SHP77 (cell line): Measurements from ENCODE around the gene PREX1.
"Not testable (repeated sequence)": the region's sequence is repeated elsewhere in the genome, so short reads cannot be mapped to it uniquely, and the experiment has no call there.

Experiments
- DNase-seq, 2 experiments: peaks; one replicate each; lab custom pipeline; 2025; lab: John Stamatoyannopoulos, UW

PREX1 gene

GRCh38 chr20:48826480-48826879, 1.3 kb downstream of the PREX1 start:
- not testable (repeated sequence) for DNase-seq

- no peak for DNase-seq
These were observed 1.7 kb downstream of the PREX1 start for GRCh38 chr20:48826069-48826468.

GRCh38 chr20:48825566-48825920, 2.3 kb downstream of the PREX1 start:
- DNase-seq = no peak

GRCh38 chr20:48824830-48825565, 2.8 kb downstream of the PREX1 start:
- no peak for DNase-seq

GRCh38 chr20:48823960-48824498, 3.8 kb downstream of the PREX1 start:
- no peak for DNase-seq

- no peak for DNase-seq
These were observed 4.3 kb downstream of the PREX1 start for GRCh38 chr20:48823476-48823875.

GRCh38 chr20:48822879-48823385, 4.9 kb downstream of the PREX1 start:
- DNase-seq = no peak

- DNase-seq = no peak
These were observed 5.6 kb downstream of the PREX1 start for GRCh38 chr20:48822178-48822577.

GRCh38 chr20:48821261-48821920, 6.4 kb downstream of the PREX1 start:
- DNase-seq = no peak

- no peak for DNase-seq
These were observed 7.2 kb downstream of the PREX1 start for GRCh38 chr20:48820649-48820973.

GRCh38 chr20:48819821-48820648, 7.8 kb downstream of the PREX1 start:
- DNase-seq = no peak

- no peak for DNase-seq
These were observed 8.7 kb downstream of the PREX1 start for GRCh38 chr20:48819089-48819488.

- DNase-seq = no peak
These were observed 9.3 kb downstream of the PREX1 start for GRCh38 chr20:48818481-48818987.

GRCh38 chr20:48818031-48818370, 9.8 kb downstream of the PREX1 start:
- DNase-seq = no peak

GRCh38 chr20:48817367-48818030, 10.3 kb downstream of the PREX1 start:
- no peak for DNase-seq

GRCh38 chr20:48816282-48817205, 11.3 kb downstream of the PREX1 start:
- no peak for DNase-seq

GRCh38 chr20:48815537-48815936, 12.3 kb downstream of the PREX1 start:
- DNase-seq = no peak

- no peak for DNase-seq
These were observed 13.2 kb downstream of the PREX1 start for GRCh38 chr20:48814633-48815032.

GRCh38 chr20:48813930-48814546, 13.8 kb downstream of the PREX1 start:
- DNase-seq = no peak

- DNase-seq = no peak
These were observed 14.4 kb downstream of the PREX1 start for GRCh38 chr20:48813446-48813747.
